ENCODE measurements around the gene STOX2.
"Not testable (repeated sequence)": the region's sequence is repeated elsewhere in the genome, so short reads cannot be mapped to it uniquely, and the experiment has no call there.

STOX2 gene

DNA sequence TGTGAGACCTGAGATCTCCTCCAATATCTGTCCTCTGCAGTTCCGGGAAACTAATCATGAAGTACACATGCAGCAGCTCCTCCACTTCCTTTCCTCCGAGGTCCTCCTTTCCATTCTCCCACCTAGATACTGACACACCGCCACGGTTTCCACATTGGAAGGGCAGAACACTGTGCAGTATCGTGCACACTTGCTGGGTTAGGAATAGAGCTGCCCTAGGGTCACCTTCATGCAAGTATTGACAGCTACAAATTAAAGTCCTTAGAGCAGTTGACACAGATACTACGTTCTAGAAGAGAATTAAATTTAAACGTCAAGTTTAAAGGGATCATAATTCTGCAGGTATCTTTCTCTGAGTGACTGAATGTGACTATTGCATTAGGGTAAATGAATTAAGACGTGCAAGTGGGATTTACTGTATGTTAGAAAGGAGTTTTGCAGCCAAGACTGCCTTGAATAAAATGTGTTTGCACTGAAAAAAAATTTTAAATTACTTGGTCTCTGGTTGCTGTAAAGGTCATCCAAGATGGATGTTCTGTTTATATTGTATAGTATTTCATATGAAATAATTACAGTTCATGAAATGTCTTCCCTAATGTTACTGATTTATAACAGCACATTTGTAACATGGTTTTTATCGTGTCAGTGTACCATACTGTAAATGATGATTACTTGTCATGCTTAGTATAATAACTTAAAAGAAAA lies 117.7 kb downstream of the STOX2 start:
- no peak for DNase-seq

DNA sequence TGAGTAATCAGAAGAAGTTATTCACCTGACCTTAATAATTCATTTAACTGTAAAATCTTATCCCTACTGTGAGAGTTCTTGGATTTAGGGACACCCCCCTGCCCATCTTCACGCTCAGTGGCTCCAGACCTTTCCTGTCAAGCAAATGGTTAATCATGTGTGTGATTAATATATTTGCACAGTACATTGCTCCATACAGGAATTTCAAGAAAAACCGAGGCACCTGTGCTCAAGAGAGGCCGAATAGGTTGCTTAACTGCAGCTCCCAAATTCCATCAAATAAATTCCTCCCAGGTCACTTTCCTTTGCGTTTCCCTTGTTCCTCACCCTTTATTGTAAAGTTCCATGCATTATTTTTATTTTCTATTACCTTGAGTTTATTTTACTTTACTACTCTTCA lies 119.5 kb downstream of the STOX2 start:
- DNase-seq: no peak

DNA sequence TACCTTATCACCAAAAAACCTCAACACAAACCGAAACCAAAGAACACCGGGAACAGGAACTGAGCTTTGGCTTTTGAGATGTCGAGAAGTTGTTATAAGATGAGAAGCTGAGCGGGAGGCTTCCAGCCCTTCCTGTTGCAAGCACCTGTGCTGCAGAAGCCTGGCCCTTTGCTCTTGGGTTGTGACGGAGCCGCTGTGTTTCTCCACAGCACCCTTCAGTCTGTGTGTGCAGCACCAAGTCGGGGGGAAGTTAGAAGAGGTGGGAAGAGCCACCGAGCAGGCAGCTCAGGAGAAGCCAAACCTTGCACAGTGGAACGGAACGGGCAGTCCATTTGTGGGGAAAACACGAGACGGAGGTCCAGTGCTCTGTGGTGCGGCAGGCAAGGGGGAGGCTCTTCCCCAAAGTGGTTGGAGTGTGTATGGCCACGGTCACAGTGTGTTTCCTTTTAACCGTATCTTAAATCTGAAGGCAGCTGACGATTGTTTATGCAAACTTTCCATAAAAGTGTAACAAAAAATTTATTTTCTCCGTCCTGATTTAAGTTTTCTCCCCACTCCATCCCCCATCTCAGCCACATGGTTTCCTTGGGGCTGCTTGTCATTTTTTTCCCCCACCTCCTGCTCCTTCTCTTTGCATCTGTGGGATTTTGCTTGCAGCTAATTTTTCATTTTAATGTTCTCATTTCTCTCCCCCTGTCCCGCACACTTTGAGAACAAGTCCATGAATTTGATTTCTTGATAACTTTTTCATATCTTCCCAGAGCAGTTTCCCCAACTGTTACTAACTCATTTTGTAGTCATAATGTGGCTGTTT lies 123.7 kb downstream of the STOX2 start:
- no peak for DNase-seq

DNA sequence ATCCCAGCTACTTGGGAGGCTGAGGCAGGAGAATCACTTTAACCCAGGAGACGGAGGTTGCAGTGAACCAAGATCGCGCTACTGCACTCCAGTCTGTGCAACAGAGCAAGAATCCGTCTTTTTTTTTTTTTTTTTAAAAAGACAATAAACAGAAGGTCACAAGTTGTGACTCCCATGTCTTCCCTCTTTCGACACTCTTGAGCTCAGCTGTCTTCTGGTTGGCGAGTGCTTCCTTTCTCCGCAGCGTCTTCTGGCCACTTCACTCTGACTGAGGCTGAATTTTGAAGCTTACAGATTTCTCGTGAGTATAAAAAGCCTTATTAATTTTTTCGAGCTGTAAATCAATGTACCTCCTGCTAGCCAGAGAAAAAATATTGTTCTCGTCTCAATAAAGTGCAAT lies 124.9 kb downstream of the STOX2 start:
- no peak for DNase-seq

DNA sequence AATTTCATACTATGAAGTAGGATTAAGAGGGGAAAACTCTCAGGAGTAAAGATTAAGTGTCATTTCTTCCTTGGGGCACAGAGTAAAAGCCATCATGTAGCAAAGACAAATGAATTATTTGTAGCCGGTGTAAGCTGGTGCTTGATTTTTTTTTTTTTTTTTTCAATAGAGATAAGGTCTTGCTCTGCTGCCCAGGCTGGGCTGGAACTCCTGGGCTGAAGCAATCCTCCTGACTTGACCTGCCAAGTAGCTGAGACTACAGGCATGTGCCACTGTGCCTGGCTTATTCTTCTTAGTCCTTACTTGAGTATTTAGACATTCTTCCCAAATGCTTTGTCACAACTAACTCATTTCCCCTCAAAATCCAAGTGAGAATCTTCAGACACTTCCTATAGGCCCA lies 125.7 kb downstream of the STOX2 start:
- DNase-seq: no peak

DNA sequence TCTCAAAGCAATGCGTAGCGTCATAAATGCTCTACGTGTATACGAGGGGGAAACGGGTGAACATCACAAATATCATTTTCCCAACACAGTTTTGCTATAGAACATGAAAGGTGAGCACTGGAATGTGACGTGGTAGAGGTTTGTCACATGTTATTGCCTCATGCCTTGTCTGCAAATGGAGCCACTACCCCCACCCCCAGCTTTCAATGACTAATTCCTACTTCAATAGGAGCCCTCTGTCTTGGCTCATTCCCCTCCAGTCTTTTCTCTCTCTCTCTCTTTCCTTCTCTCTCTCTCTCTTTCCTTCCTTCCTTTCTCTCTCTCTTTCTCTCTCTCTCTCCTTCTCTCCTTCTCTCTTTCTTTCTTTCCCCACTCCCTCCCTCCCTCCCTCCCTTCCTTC lies 127.0 kb downstream of the STOX2 start:
- DNase-seq: no peak

DNA sequence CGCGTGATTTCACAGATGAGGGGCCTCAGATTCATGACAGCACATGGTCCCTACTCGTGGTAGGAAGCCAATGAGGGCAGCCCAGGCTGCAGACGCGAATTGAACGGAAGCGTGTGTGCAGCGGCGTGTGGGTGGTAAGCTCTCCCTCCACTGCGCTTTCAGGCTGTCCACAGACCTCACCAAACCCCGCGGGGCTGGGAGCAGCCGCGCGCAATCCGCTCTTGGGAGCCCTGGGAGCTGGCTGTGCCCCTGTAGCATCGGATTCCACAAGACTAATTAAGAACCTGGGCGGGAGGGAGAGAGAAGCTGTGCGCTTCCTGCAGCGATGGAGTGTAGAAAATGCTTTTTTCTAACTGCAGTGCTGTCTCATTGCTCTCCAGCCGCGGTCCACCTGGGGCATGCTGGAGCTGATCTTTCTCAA lies 134.9 kb downstream of the STOX2 start:
- DNase-seq: no peak

DNA sequence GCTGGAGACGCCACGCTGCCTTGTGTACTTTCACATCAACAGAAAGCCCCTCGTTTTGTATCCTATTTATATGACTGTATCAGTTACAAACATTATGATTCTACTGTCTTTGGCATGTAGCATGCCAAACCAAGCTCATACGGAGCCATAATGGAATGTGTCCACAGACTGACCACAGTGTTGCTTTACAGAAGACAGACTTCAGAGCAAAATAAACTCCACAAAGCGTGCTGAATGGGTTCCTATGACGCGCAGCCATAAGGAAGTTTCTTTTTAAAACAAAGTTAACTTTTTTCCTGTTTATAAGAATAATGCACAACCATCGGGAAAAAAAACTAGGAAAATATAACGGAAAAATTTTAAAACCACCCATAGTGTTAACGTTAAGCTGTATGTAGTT lies 136.0 kb downstream of the STOX2 start:
- DNase-seq: no peak

DNA sequence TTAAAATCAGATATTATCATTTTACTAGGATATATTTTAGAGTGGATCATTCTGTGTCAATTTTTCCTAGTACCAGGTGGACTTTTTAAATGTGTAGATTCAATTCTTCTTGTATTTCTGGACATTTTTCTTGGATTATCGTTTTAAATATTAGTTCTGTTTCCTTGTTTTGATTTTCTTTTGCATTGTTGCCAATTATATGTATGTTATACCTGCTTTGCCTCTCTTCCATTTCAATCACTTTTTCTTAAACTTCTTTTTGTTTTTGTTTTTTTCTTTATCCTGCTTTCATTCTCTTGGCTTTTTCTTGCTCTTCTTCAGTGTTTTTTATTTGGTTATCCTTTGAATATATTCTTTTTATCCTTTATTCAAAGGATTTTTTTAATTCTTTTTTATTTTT lies 141.0 kb downstream of the STOX2 start:
- DNase-seq: no peak

DNA sequence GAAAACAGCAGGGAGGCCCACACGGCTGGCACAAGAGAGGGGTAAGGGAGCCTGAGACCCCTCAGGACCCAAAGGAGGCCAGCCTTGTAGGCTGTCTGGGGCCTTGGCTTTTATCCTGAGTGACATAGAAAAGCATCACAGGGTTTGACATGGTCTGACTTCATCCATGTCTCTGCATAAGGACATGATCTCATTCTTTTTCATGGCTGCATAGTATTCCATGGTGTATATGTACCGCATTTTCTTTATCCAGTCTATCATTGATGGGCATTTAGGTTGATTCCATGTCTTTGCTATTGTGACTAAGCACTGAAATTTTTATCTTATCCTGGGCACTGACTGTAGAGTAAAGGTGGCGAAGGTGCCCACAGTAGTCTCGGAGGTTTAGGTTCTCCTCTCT lies 146.2 kb downstream of the STOX2 start:
- not testable (repeated sequence) for DNase-seq

DNA sequence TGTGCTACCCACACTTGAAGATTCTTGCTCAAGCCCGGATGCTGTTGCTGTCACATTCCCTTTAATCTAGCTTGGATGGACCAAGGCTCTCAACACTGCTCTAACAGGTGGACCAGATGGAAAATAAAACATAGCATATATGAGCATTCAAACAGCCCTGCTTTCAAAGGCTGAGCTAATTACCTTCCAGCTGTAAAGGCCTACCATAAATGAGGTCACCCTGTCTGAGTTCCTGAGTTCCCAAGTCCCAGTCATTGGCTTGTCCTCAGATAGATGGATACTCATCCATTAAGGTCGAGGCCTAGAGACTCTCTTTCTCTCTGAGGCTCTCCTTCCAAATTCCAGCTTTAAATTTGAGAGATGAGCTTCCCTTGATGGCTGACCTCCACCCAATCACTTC lies 147.5 kb downstream of the STOX2 start:
- no peak for DNase-seq

DNA sequence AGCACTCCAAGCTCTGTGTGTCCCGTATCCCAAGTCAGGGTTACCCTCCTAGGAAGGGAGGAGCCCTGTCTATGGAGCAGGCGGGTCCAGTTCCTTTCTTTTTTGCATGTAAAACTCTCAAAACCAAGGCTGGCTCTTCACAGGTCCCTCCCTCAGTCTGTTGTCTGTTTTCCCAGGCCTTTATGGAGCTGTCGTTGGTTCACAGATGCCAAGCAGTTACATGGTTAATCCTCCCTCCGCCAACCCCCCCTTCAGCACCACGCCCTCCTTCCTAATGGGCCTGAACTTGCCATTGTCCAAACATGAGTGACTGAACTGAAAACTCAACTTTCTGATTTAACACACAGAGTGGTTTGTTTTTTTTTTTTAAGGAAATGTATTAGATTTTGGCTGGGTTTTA lies 148.3 kb downstream of the STOX2 start:
- no peak for DNase-seq

DNA sequence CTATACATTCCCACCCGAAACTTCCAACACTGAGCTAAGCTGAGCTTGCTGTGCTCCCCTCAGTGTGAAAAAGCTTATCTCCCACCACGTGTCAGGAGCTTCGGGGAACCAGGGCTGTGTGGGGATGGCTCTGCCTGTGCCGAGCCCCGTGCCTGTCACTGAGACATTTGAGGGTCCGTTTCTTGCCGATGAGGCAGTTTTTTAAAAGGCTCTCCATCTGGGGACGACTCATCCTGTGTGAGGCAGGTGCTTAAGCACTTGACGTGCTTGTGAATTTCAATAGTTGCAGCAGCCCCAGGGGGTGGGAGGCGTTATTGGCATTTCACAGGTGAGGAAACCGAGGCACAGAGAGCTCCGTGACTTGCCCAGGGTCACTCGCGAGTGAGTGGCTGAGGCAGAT lies 151.8 kb downstream of the STOX2 start:
- DNase-seq: no peak

DNA sequence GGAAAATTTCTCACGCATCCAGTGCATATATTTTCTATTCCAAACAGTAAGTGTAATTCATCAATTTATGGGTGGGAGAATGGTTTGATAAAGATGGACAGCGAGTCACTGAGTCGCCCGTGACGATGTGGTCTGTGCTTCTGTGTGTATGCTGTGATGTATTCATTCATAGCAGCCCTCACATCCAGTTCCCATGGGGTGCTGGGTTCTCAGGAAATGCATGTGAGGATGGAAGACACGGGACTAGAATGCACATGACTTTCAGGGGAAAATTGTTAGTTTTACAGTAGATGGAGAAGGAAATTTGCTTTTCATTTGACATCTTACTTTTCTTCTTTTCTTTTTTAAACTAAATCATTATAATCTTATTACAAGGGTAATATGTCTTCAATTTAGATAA lies 152.9 kb downstream of the STOX2 start:
- DNase-seq: no peak

DNA sequence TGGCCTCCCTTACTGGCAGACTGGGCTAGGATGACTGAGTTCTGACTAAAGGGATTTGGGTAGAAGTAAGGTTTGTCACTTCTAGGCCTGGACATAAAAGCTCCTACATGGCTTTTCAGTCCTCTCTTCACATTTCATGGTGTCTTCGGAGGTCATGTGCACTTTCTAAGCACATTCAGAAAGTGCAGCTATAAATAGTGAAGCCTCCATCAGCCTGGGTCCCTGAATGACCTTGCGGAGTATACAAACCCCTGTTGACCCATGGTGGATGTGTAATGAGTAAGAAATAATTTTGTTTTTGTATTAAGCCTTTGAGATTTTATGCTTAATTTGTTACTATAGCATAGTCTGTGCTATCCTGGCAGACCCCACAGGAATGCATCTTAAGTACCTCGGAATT lies 154.0 kb downstream of the STOX2 start:
- no peak for DNase-seq

DNA sequence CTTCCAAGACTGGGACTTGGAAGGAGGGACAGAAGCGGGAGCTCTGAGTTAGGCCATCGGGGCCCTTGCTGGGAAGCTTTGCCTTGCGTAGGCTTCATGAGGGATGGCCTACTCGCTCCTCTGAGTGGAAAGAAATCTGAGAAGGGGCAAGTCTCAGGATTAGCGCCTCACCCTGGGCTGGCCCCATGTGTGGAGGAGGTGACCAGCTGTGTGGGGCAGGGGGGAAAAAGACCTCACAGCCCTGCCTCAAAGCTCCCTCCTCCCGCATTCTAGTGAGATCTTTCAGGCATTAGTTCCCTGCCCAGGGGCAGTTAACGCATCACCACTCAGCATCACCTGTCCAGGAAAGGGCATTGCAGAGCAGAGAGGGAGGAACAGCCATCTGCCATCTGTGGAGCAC lies 156.5 kb downstream of the STOX2 start:
- no peak for DNase-seq

DNA sequence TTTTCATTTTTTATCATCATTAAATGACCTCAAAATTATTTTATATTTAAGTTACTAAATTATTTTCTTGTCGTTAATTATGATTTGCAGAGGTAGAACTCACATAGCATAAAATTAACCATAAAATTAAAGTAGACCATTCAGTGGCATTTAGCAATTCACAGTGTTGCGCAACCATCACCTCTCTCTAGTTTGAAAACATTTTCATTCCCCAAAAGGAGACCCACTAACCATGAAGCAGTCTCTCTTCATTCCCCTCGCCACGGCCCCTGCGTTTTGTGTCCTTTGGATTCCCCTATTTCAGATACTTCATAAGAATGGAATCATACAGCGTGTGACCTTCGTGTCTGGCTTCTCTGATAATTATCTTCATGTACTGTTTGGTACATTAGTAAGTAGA lies 157.7 kb downstream of the STOX2 start:
- DNase-seq: no peak

DNA sequence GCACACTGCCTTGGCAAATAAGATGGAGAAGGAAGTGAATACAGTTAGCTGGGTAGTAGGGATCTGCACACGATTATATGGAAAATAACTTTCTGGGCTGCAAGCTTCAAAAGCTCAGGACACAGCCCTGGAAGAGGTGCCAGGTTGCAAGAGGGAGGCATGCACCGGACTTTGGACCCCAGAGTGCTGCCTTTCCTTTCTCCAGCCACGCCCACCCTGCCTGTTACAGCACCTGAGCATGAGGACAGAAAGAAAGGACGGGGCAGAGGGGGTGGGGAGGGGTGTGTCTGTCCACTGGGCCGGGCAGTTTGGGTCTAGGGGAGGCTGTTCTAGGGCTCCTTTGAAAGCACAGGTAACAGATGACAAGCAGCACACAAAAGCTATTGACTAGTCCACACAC lies 159.8 kb downstream of the STOX2 start:
- DNase-seq: no peak

DNA sequence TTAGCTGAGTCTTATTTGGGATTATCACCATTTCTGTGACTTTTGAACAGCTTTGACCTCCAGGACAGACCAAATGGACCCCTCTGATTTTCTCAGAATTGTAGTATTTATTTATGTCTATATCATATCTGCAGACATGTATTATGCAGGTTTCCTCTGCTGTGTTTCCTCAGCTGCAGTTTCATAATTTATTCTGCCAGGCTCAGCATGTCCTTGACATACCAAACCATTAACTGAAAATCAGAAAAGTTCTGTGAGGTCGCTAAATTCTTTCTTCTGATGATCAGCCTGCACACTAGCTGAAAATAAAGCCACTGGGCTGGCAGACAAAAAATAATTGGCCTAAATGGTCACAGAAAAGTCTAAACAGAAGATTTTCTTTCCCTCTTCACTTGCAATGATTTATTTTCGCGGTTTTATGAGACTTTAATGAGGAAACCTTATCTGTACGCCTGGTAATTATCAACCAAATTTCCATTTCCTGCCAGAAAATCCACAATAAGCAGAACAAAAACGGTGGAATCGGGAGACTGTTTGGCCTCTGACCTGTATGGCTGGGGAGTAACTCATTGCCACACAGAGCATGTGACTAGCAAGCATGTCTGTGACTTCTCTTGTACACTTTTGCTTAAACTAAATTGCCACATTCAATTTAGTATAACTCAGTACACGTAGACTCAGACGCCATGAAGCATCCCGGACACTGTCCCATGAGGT lies 161.6 kb downstream of the STOX2 start:
- no peak for DNase-seq

DNA sequence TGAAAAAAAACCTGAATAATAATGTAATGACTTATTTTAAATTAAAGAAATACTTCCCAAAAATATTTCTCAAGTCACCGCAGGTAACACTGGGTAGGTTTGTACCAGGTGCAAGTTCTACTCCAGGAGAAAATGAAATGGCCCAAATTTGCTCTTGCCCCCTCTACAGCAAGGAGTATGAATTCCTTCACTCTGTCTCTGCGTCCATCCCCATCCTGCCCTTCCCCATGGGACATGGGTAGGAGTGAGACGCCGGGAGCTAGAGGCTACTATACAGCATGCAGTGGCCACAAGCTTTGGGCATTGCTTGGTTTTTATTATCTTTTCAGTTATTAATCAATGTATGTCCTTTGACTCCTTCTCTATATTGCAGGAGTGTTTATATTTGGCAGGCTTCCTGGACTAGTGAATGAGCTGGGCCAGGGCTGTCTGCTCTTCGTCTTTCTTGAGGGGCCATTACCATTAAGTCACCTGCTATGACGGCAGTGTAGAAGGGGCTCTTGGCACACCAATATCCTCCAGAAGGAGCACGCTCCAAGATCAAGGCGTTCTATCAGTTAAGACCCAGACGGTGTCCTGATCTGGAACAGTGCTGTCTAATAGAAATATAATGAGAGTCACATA lies 162.9 kb downstream of the STOX2 start:
- peak; percentile 1 for DNase-seq
